ENCODE measurements around the gene ARHGAP26.
"Not testable (repeated sequence)": the region's sequence is repeated elsewhere in the genome, so short reads cannot be mapped to it uniquely, and the experiment has no call there.

Gene ARHGAP26

DNA sequence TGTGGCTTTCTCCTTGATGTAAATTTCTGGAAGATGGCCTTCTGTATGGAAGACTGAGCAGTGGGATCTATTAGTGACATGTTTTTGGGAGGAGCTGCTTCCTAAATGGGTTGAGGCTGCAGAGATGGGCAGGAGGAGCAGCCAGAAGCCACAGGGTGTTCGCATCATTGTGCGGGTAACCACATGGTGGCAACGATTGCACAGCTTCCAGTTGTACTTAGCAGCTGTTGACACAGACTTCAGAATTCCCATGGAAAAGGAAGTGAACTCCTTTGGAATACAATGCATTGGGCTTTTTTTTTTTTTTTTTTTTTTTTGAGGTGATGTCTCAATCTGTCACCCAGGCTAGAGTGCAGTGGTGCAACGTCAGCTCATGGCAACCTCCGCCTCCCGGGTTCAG lies 336.0 kb downstream of the ARHGAP26 start:
- peak; percentile 61 for DNase-seq

GRCh38 chr5:143108498-143109128 lies 338.4 kb downstream of the ARHGAP26 start:
- peak; percentile 26 for DNase-seq

DNA sequence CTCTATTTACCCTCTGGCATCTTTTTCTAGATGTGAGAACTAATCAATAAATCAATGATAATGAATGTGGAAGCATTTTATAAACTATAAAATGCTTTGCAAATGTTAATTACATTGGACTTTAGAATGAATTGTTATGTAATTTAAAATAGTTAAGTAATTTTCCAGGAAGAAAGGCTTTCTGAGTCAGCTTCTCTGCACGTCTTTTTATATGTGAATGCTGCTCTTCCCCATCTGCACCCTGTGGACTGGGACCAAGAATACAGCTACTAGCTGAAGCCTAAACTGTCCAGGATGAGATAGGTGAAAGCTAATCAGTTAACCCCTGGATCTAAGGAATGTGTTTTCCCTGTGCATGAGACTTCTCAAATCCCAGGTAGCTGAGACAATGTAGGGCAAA lies 340.4 kb downstream of the ARHGAP26 start:
- DNase-seq: no peak

DNA sequence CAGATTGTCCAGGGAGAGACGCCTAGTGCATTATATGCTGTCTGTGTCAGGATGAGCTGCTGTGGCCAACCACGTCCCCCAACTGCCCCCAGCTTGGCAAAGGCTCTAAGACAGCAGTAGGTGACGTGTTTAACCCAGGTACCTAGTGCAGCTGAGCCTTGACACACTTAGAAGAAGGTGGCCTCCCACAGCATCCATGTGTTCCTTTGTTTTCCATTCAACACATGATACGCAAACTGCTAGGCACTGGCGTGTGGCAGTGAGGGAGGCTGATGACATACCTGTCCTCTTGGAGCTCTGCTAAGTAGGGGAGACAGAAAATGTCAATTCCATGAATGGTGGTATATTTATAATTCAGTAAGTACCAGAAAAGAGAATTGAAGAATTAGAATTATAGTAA lies 341.6 kb downstream of the ARHGAP26 start:
- no peak for DNase-seq

GRCh38 chr5:143113461-143113860 lies 343.3 kb downstream of the ARHGAP26 start:
- DNase-seq: no peak

GRCh38 chr5:143114481-143114880 lies 344.3 kb downstream of the ARHGAP26 start:
- DNase-seq: no peak

DNA sequence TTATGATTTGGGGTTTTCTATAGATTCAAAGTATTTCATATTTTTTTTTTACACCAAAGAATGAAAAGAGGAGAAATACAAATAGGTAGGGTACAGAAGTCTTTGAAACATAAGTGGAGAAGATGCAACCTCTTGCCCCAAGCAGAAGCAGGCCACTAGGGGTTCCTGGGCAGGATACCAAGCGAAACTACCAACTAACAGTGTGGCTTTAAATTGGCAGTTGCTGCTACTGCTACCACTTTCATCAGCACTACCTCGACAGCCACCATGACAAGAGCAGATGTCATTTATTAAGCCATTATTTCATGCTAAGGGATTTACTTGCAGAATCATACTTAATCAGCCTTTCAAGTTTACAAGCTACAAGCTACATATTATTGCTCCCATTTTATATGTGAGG lies 345.2 kb downstream of the ARHGAP26 start:
- DNase-seq: no peak

DNA sequence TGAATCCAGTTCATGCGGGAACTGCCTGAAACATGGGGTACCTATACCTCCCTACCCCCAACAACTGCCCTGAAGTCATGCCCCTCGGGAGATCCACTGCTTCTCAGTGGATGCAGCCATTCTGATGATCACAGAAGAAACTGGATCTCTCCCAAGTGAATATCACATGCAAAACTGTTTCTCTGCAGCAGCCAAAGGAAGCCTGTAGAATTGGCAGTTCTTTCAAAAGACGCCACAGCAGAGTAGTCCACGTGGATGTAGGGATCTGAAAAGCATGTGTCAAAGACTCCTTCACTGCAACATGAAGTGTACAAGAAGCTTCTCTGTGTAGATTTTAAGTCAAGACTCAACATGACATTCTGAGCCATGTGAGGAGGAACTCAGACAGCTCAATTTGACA lies 346.6 kb downstream of the ARHGAP26 start:
- no peak for DNase-seq

GRCh38 chr5:143117821-143118220 lies 347.6 kb downstream of the ARHGAP26 start:
- no peak for DNase-seq

GRCh38 chr5:143118222-143118621 lies 348.0 kb downstream of the ARHGAP26 start:
- no peak for DNase-seq

GRCh38 chr5:143118818-143119217 lies 348.6 kb downstream of the ARHGAP26 start:
- not testable (repeated sequence) for DNase-seq

DNA sequence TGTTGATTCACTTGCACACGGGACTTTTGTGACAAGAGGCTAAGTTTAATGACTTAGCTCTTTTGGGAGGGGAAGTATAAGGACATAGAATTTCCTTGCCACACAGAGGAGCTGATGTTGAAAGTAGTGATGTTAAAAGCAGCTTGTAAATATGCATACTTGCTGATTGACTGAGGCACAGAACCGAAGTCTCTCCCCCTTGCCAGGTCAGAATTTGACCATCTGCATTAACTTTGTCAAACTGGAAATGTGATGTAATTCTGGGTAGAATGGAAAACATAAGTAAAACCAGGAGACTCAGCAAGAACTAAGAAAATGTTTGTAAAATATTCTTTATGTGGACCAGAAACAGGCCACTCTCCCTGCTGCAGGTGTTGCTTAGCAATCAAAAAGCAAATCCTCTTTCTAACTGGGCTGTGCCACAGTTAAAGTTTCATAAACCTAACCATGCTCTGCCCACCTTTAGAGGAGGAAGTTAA lies 349.2 kb downstream of the ARHGAP26 start:
- no peak for DNase-seq

DNA sequence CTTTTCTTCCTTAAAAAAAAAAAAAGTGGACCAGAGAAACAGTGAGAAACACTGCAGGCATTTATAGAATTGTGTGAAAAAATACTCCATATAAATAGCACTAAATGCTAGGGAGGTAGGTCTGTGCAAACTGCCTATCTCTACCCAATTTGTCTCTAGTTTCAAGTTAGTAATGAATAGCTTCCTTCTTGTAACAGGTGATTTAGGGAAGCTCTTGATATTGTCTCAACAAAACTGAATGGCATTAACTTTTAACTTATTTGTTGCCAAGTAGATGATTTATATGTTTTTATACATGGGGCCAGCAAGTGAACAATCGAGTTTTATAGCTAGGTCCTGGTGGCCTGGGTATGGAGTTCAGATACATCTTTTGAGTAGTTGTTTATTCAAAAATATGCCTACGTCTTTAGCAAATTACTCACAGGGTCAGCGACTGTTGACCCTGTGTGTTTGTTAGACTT lies 349.7 kb downstream of the ARHGAP26 start:
- no peak for DNase-seq

DNA sequence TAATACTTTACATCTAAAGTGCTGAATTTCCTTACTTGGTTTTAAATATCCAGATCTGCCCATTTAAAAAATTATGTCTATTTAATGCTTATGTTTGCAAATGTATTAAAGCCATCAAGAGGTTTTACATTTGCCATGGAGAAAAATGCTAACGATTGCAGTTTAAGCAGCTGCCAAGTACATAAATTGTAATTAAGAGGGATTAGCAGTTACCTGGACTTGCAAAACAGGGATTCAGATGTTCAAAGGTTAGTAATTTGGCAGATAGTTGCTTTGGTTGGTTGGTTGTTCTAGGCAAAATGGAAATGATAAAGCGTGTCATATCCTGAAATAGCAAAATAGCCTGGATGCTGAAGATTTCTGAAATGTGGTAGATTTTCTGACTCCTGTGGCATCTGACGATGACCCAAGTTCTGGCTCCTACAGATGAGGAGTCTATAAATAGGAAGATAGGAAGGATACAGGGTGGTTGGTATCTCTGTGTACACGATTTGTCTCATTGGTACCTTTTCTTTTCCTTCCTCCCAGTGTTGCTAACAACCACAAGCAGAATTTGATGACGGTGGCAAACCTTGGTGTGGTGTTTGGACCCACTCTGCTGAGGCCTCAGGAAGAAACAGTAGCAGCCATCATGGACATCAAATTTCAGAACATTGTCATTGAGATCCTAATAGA lies 350.4 kb downstream of the ARHGAP26 start:
- peak; percentile 27 for DNase-seq

- DNase-seq: no peak
These were observed 350.9 kb downstream of the ARHGAP26 start for GRCh38 chr5:143121135-143121475.

GRCh38 chr5:143124593-143124992 lies 354.4 kb downstream of the ARHGAP26 start:
- no peak for DNase-seq

GRCh38 chr5:143126174-143127019 lies 356.2 kb downstream of the ARHGAP26 start:
- no peak for DNase-seq

- DNase-seq: peak; percentile 94
These were observed 358.4 kb downstream of the ARHGAP26 start for GRCh38 chr5:143128412-143129071.

GRCh38 chr5:143129203-143129602 lies 359.0 kb downstream of the ARHGAP26 start:
- DNase-seq: no peak

DNA sequence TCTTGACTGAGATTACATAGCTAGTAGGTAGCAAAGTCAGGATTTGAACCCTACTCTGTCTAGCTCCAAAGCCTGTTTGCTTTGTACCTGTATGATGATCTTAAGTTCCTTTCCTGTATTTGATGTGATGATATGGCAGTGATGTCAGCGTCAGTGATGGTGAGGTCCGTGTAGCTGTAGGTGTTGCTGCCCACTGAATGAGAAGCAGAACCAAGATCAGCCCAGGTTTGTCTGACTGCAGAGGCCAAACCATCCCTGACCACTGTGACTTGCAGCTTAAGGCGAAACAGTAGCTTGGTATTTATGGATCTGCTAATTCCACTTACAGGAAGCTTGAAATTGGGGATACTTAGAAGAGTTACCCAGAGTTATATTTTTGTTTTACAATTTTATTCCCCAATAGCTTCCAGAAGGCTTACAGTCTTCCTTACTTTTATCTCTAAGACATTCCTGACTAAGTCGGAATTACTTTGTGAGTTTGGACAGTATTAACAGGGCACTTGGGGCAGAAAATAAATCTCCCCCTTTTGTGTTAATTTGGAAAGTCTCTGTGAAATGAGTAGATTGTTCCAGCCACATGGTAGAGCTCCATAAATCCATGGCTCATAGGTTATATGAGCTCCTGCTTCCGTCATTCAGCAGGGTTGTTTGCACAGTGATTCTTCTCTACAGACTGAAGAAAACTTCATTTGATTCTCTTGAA lies 359.9 kb downstream of the ARHGAP26 start:
- DNase-seq: no peak

DNA sequence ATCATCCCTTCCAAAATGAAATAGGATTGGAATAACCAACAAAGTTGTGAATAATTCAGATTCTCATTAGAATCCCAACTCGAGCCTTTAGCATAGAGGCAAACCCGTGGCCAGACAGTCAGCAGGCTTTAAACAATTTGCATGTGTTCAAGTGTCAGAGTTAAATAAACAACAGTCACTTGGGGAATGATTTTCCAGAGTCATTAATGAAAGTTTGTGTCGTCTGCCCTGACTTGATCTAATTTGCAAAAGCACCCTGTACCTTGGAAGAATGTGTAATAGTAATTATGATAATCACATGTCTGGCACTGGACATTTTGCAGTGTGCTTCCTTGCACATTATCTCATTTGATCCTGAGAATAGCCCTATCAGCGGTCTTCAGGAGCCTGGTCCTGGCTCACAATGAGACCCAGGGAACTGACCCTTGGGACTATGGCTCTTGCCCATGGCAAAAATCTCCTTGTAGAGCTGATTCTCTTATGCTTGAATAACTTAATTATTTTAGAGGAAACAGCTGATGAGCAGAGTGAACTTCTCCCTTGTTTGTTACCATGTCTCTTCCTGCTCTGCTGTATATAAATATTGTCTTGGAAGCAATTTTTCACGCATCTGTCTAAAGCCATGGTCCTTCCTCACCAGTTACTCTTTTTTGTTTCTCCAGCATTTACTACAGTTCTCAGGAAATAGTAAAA lies 360.6 kb downstream of the ARHGAP26 start:
- no peak for DNase-seq

DNA sequence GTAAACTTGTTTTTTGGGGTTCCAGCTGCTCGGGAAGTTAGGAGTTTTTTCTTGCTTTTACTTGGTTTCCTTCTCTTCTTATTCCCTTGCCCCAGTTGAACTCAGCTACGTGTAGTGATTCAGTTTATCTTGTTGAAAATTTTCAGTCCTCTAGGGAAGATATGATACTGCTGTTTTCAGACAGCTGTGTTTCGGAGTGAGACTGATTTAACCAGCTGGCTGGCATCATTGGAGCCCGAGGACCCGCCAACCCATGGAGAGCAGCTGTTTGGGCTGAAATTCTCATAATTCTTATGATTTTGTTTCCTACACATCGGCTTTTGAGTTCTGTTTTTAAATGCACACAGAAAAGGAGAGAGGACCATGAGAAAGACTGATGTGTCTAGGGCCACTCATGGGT lies 361.8 kb downstream of the ARHGAP26 start:
- DNase-seq: no peak
